Trophoblast cell (in vitro differentiated cells and primary cell): ENCODE results near the gene PAIP2B.

Experiments used
- DNase-seq, 2 donors: peaks; one replicate each; pipeline ENCODE4 v3.0.0-alpha.2; 2016
- H2AFZ ChIP-seq: 2 replicates; pipeline ENCODE4 v1.6.1; 2013; ENCODE audit warnings: low read length, moderate library complexity, mild to moderate bottlenecking; ENCODE audit not compliant: insufficient read depth, poor library complexity
- H2AK5ac ChIP-seq: 2 replicates; pipeline ENCODE4 v1.6.1; 2013; ENCODE audit warnings: mild to moderate bottlenecking, low read length
- H2BK120ac ChIP-seq: 2 replicates; pipeline ENCODE4 v1.6.1; 2013; ENCODE audit warnings: low read length, mild to moderate bottlenecking, moderate library complexity; ENCODE audit not compliant: insufficient read depth, poor library complexity
- H2BK12ac ChIP-seq: 2 replicates; pipeline ENCODE4 v1.6.1; 2013; ENCODE audit warnings: mild to moderate bottlenecking, low read length, moderate library complexity
- H2BK5ac ChIP-seq: 2 replicates; pipeline ENCODE4 v1.6.1; 2013; ENCODE audit warnings: low read length, low read depth, moderate library complexity, mild to moderate bottlenecking; ENCODE audit not compliant: poor library complexity
- H3K14ac ChIP-seq: 2 replicates; pipeline ENCODE4 v1.6.1; 2013; ENCODE audit warnings: mild to moderate bottlenecking, low read length
- H3K18ac ChIP-seq: 2 replicates; pipeline ENCODE4 v1.6.1; 2013; ENCODE audit warnings: mild to moderate bottlenecking, low read length
- H3K23ac ChIP-seq: 2 replicates; pipeline ENCODE4 v1.6.1; 2013; ENCODE audit warnings: low read length
- H3K27ac ChIP-seq: 2 replicates; pipeline ENCODE4 v1.5.1; 2013; ENCODE audit warnings: low read depth, mild to moderate bottlenecking, inconsistent platforms, low read length, moderate library complexity
- H3K27me3 ChIP-seq: 2 replicates; pipeline ENCODE4 v1.6.1; 2013; ENCODE audit warnings: inconsistent platforms, mild to moderate bottlenecking, low read length, moderate library complexity; ENCODE audit not compliant: insufficient read depth
- H3K36me3 ChIP-seq, 2 experiments: 1 replicate in 1 of 2; 2 replicates in 1 of 2; pipeline ENCODE4 v1.6.1; 2013; ENCODE audit warnings: low read length in 2 of 2, mild to moderate bottlenecking in 2 of 2, moderate library complexity in 1 of 2; ENCODE audit not compliant: insufficient read depth in 2 of 2, control insufficient read depth in 1 of 2
- H3K4ac ChIP-seq: 2 replicates; pipeline ENCODE4 v1.6.1; 2013; ENCODE audit warnings: low read depth, mild to moderate bottlenecking, low read length, moderate library complexity
- H3K4me1 ChIP-seq, 2 experiments: 1 replicate in 1 of 2; 2 replicates in 1 of 2; pipeline ENCODE4 v1.6.1; 2013; ENCODE audit warnings: low read length in 2 of 2, mild to moderate bottlenecking in 2 of 2, moderate library complexity in 1 of 2; ENCODE audit not compliant: insufficient read depth in 2 of 2, control insufficient read depth in 1 of 2
- H3K4me2 ChIP-seq: 2 replicates; pipeline ENCODE4 v1.6.1; 2013; ENCODE audit warnings: inconsistent platforms, mild to moderate bottlenecking, low read length, moderate library complexity
- H3K4me3 ChIP-seq: 2 replicates; pipeline ENCODE4 v1.5.1; 2013; ENCODE audit warnings: mild to moderate bottlenecking, low read depth, low read length, inconsistent platforms
- H3K79me1 ChIP-seq: one replicate; pipeline ENCODE4 v1.6.1; 2013; ENCODE audit warnings: low read length
- H3K79me2 ChIP-seq: 2 replicates; pipeline ENCODE4 v1.6.1; 2013; ENCODE audit warnings: low read length, mild to moderate bottlenecking; ENCODE audit not compliant: control insufficient read depth, insufficient read depth, poor library complexity
- H3K9ac ChIP-seq: 2 replicates; pipeline ENCODE4 v1.6.1; 2013; ENCODE audit warnings: mild to moderate bottlenecking, low read length
- H3K9me3 ChIP-seq: 2 replicates; pipeline ENCODE4 v1.6.1; 2013; ENCODE audit warnings: low read depth, mild to moderate bottlenecking, control low read depth, inconsistent platforms, low read length; ENCODE audit not compliant: insufficient read depth
- H4K12ac ChIP-seq: 2 replicates; pipeline ENCODE4 v1.6.1; 2013; ENCODE audit warnings: low read depth, mild to moderate bottlenecking, low read length, moderate library complexity
- H4K8ac ChIP-seq: 2 replicates; pipeline ENCODE4 v1.6.1; 2013; ENCODE audit warnings: low read depth, mild to moderate bottlenecking, low read length, moderate library complexity
- H4K91ac ChIP-seq: one replicate; pipeline ENCODE4 v1.6.1; 2013; ENCODE audit warnings: low read depth, mild to moderate bottlenecking, low read length, moderate library complexity
- WGBS: extraction: QIAGEN DNeasy Blood & Tissue Kit; methylation state at CpG from one replicate; pipeline ENCODE4 v1.1.7; 2013; ENCODE audit warnings: missing lambda C conversion rate; ENCODE audit not compliant: insufficient read length, insufficient coverage; ENCODE audit errors: extremely low coverage; 5-methylcytosine and 5-hydroxymethylcytosine counted together

PAIP2B gene

GRCh38 chr2:71261534-71261933, 34.6 kb upstream of the PAIP2B start:
- H3K36me3 ChIP-seq: no peaks in the 10 kb centered on the region
- H3K23ac ChIP-seq: no peak overlapping the region
- no peak overlapping the region for H3K14ac ChIP-seq
- no peak overlapping the region for H4K12ac ChIP-seq
- H3K79me2 ChIP-seq: no peaks in the 10 kb centered on the region
- no peaks in the 10 kb centered on the region for H3K4me1 ChIP-seq
- DNase-seq: no peak
- no peak overlapping the region for H2AFZ ChIP-seq
- peaks cover 2% of the 10 kb centered on the region for H3K9me3 ChIP-seq
- H4K91ac ChIP-seq: no peak overlapping the region
- H3K9ac ChIP-seq: no peak overlapping the region
- no peak overlapping the region for H2BK5ac ChIP-seq
- H2BK120ac ChIP-seq: no peak overlapping the region
- no peaks in the 10 kb centered on the region for H3K27me3 ChIP-seq
- H3K4me2 ChIP-seq: no peak overlapping the region
- no peak overlapping the region for H3K18ac ChIP-seq
- H3K79me1 ChIP-seq: no peaks in the 10 kb centered on the region
- H3K27ac ChIP-seq: no peak overlapping the region
- H2BK12ac ChIP-seq: no peak overlapping the region
- H3K4me3 ChIP-seq: no peak overlapping the region
- H2AK5ac ChIP-seq: no peak overlapping the region
- no peak overlapping the region for H4K8ac ChIP-seq
- H3K4ac ChIP-seq: no peak overlapping the region

- Histone ChIP-seq H3K4ac (no peak overlapping the region), H3K4me1 (no peaks in the 10 kb centered on the region), H2BK120ac (no peak overlapping the region), H3K79me2 (no peaks in the 10 kb centered on the region), H3K23ac (no peak overlapping the region), H2BK12ac (no peak overlapping the region), H3K4me3 (no peak overlapping the region), H4K8ac (no peak overlapping the region), H3K9me3 (peaks cover 2% of the 10 kb centered on the region), H2AFZ (no peak overlapping the region), H3K36me3 (no peaks in the 10 kb centered on the region), H4K91ac (no peak overlapping the region), H3K27me3 (no peaks in the 10 kb centered on the region), H3K18ac (no peak overlapping the region), H2BK5ac (no peak overlapping the region), H4K12ac (no peak overlapping the region), H3K27ac (no peak overlapping the region), H3K79me1 (no peaks in the 10 kb centered on the region), H3K4me2 (no peak overlapping the region), H3K14ac (no peak overlapping the region), H3K9ac (no peak overlapping the region), H2AK5ac (no peak overlapping the region)
- WGBS: no CpG with 5 or more reads among the region's 3 CpGs
- no peak for DNase-seq
Measured at GRCh38 chr2:71256421-71256820, 29.5 kb upstream of the PAIP2B start.

- no peak overlapping the region for H3K18ac ChIP-seq
- no peak overlapping the region for H4K91ac ChIP-seq
- no peak overlapping the region for H2BK5ac ChIP-seq
- H3K27ac ChIP-seq: no peak overlapping the region
- H2BK120ac ChIP-seq: no peak overlapping the region
- no peak overlapping the region for H3K23ac ChIP-seq
- no peak for DNase-seq
- no peak overlapping the region for H3K4me2 ChIP-seq
- no peak overlapping the region for H2AK5ac ChIP-seq
- H4K8ac ChIP-seq: no peak overlapping the region
- no peak overlapping the region for H2AFZ ChIP-seq
- no peaks in the 10 kb centered on the region for H3K79me2 ChIP-seq
- no peaks in the 10 kb centered on the region for H3K27me3 ChIP-seq
- H3K4me1 ChIP-seq: no peaks in the 10 kb centered on the region
- no CpG with 5 or more reads among the region's 4 CpGs for WGBS
- no peak overlapping the region for H3K4ac ChIP-seq
- no peak overlapping the region for H2BK12ac ChIP-seq
- H3K9me3 ChIP-seq: peaks cover 7% of the 10 kb centered on the region
- no peaks in the 10 kb centered on the region for H3K36me3 ChIP-seq
- no peak overlapping the region for H3K4me3 ChIP-seq
- no peak overlapping the region for H4K12ac ChIP-seq
- H3K79me1 ChIP-seq: no peaks in the 10 kb centered on the region
- H3K9ac ChIP-seq: no peak overlapping the region
- H3K14ac ChIP-seq: no peak overlapping the region
Measured at GRCh38 chr2:71254776-71255175, 27.9 kb upstream of the PAIP2B start.

GRCh38 chr2:71254078-71254477, 27.2 kb upstream of the PAIP2B start:
- no CpG with 5 or more reads among the region's 3 CpGs for WGBS
- H3K27me3 ChIP-seq: no peaks in the 10 kb centered on the region
- no peak overlapping the region for H4K8ac ChIP-seq
- no peak overlapping the region for H2BK120ac ChIP-seq
- H3K4ac ChIP-seq: no peak overlapping the region
- H3K14ac ChIP-seq: no peak overlapping the region
- H2BK5ac ChIP-seq: no peak overlapping the region
- no peak for DNase-seq
- H3K4me2 ChIP-seq: no peak overlapping the region
- no peak overlapping the region for H4K12ac ChIP-seq
- H4K91ac ChIP-seq: no peak overlapping the region
- no peaks in the 10 kb centered on the region for H3K4me1 ChIP-seq
- H2BK12ac ChIP-seq: no peak overlapping the region
- no peaks in the 10 kb centered on the region for H3K79me2 ChIP-seq
- no peak overlapping the region for H2AFZ ChIP-seq
- H3K79me1 ChIP-seq: no peaks in the 10 kb centered on the region
- no peak overlapping the region for H3K23ac ChIP-seq
- no peak overlapping the region for H3K27ac ChIP-seq
- H2AK5ac ChIP-seq: no peak overlapping the region
- H3K9me3 ChIP-seq: peaks cover 7% of the 10 kb centered on the region
- H3K9ac ChIP-seq: peak overlapping the region; percentile 22
- no peaks in the 10 kb centered on the region for H3K36me3 ChIP-seq
- H3K18ac ChIP-seq: no peak overlapping the region
- H3K4me3 ChIP-seq: no peak overlapping the region
